WERI-Rb-1 (cell line): ENCODE data around the gene CIDEC.
"Not testable (repeated sequence)": the region's sequence is repeated elsewhere in the genome, so short reads cannot be mapped to it uniquely, and the experiment has no call there.

Experiments used
- DNase-seq: peaks from one replicate; pipeline ENCODE4 v3.0.0-alpha.2; 2020
- H3K27ac ChIP-seq: fragments of 250-450 bp; sonication (Bioruptor Pico); 2 replicates; pipeline ENCODE4 v1.5.1; 2020; ENCODE audit warnings: mild to moderate bottlenecking, moderate library complexity
- H3K27me3 ChIP-seq: fragments of 250-450 bp; sonication (Bioruptor Pico); 2 replicates; pipeline ENCODE4 v1.5.1; 2021; ENCODE audit warnings: mild to moderate bottlenecking, low read depth, moderate library complexity; ENCODE audit not compliant: insufficient read depth, severe bottlenecking
- H3K36me3 ChIP-seq: fragments of 250-450 bp; sonication (Bioruptor Pico); 2 replicates; pipeline ENCODE4 v1.5.1; 2020; ENCODE audit warnings: mild to moderate bottlenecking, moderate library complexity
- H3K4me3 ChIP-seq: 2 replicates; pipeline ENCODE4 v1.5.1; 2011; ENCODE audit warnings: low read depth, mild to moderate bottlenecking, control low read depth, low read length
- H3K9me3 ChIP-seq: fragments of 250-450 bp; sonication (Bioruptor Pico); 2 replicates; pipeline ENCODE4 v1.5.1; 2021; ENCODE audit warnings: mild to moderate bottlenecking, moderate library complexity; ENCODE audit not compliant: severe bottlenecking
- TF ChIP-seq, protein P1 (sequence below): IDR thresholded peaks from 2 replicates; pipeline ENCODE4 v1.5.1; 2011; ENCODE audit warnings: low read depth, mild to moderate bottlenecking, control low read depth, inconsistent platforms, low read length

The CIDEC gene

GRCh38 chr3:9859530-9860025 lies 20.5 kb downstream of the CIDEC start:
- DNase-seq = no peak
- Histone ChIP-seq H3K4me3 (no peak overlapping the region), H3K36me3 (no peaks in the 10 kb centered on the region), H3K9me3 (no peaks in the 10 kb centered on the region), H3K27me3 (no peaks in the 10 kb centered on the region), H3K27ac (no peak overlapping the region)
- TF ChIP-seq, protein P1, sequence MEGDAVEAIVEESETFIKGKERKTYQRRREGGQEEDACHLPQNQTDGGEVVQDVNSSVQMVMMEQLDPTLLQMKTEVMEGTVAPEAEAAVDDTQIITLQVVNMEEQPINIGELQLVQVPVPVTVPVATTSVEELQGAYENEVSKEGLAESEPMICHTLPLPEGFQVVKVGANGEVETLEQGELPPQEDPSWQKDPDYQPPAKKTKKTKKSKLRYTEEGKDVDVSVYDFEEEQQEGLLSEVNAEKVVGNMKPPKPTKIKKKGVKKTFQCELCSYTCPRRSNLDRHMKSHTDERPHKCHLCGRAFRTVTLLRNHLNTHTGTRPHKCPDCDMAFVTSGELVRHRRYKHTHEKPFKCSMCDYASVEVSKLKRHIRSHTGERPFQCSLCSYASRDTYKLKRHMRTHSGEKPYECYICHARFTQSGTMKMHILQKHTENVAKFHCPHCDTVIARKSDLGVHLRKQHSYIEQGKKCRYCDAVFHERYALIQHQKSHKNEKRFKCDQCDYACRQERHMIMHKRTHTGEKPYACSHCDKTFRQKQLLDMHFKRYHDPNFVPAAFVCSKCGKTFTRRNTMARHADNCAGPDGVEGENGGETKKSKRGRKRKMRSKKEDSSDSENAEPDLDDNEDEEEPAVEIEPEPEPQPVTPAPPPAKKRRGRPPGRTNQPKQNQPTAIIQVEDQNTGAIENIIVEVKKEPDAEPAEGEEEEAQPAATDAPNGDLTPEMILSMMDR = no peak

- TF ChIP-seq, protein P1 = no peak
- no peaks in the 10 kb centered on the region for H3K36me3 ChIP-seq
- DNase-seq = peak; percentile 20
- peak overlapping the region; percentile 91 for H3K27ac ChIP-seq
- H3K9me3 ChIP-seq = no peaks in the 10 kb centered on the region
- no peaks in the 10 kb centered on the region for H3K27me3 ChIP-seq
- no peak overlapping the region for H3K4me3 ChIP-seq
Measured at GRCh38 chr3:9855594-9855993, 24.5 kb downstream of the CIDEC start.

DNA sequence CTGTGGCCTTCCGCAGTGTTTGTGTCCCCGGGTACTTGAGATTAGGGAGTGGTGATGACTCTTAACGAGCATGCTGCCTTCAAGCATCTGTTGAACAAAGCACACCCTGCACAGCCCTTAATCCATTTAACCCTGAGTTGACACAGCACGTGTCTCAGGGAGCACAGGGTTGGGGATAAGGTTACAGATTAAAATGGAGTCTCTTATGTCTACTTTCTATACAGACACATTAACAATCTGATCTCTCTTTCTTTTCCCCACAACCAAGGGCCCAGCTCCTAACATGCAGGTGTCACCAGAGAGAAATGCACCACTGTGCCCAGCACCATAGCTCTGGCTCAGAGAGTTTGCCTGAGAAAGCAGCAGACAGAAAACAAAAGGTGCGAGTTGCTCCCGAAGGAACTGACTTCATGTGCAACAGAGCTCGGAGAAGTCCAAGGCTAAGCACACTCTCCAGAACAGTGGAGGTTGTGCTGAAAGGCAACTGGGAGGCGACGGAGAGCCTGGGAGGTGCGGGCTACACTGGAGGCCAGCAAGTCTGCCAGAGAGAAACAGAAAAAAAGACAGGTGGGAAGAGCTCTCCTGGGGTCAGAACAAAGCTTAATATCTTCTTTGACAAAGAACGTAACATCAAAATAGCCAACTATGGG lies 25.6 kb downstream of the CIDEC start:
- not testable (repeated sequence) for H3K36me3 ChIP-seq, H3K27me3 ChIP-seq, H3K4me3 ChIP-seq, H3K9me3 ChIP-seq
- DNase-seq = peak; percentile 79
- peak overlapping the region; percentile 91 for H3K27ac ChIP-seq

DNA sequence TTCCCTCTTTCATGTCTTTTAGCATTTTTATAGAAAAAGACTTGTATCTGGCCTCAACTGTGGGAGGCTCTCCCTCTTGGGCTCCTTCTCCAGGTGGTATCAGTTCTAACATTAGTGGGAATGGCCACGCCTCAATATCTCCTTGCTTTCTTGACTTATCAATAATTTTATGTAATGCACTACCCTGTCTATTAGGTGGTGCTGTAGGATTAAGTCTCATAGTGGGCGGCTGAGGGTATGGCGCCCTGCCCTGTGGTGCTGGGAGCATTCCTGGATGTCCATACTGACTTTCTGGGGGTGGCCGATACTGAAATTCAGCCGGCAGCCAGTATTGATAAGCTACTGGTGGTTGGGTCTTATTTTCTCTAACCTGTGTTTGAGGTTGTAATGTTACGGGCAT lies 27.5 kb downstream of the CIDEC start:
- no peaks in the 10 kb centered on the region for H3K36me3 ChIP-seq
- TF ChIP-seq, protein P1 = no peak
- H3K9me3 ChIP-seq = no peaks in the 10 kb centered on the region
- DNase-seq = no peak
- H3K27ac ChIP-seq = no peak overlapping the region
- H3K27me3 ChIP-seq = no peaks in the 10 kb centered on the region
- no peak overlapping the region for H3K4me3 ChIP-seq

GRCh38 chr3:9851926-9852325 lies 28.1 kb downstream of the CIDEC start:
- H3K36me3 ChIP-seq, H3K9me3 ChIP-seq, H3K4me3 ChIP-seq, H3K27ac ChIP-seq, DNase-seq, H3K27me3 ChIP-seq: not testable (repeated sequence)

GRCh38 chr3:9851383-9851782 lies 28.7 kb downstream of the CIDEC start:
- not testable (repeated sequence) for H3K4me3 ChIP-seq, H3K36me3 ChIP-seq, H3K27me3 ChIP-seq, DNase-seq, H3K9me3 ChIP-seq, H3K27ac ChIP-seq

GRCh38 chr3:9848860-9849259 lies 31.2 kb downstream of the CIDEC start:
- H3K9me3 ChIP-seq, H3K36me3 ChIP-seq, H3K27me3 ChIP-seq, DNase-seq, H3K4me3 ChIP-seq: not testable (repeated sequence)
- H3K27ac ChIP-seq = peak overlapping the region; percentile 15

DNA sequence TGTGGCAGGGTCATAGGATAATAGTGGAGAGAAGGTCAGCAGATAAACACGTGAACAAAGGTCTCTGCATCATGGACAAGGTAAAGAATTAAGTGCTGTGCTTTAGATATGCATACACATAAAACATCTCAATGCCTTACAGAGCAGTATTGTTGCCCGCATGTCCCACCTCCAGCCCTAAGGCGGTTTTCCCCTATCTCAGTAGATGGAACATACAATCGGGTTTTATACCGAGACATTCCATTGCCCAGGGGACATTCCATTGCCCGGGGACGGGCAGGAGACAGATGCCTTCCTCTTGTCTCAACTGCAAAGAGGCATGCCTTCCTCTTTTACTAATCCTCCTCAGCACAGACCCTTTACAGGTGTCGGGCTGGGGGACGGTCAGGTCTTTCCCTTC lies 32.2 kb downstream of the CIDEC start:
- not testable (repeated sequence) for H3K27me3 ChIP-seq, DNase-seq, H3K4me3 ChIP-seq, H3K9me3 ChIP-seq, H3K36me3 ChIP-seq
- H3K27ac ChIP-seq = peak overlapping the region; percentile 15
